IMR-90 (cell line): ENCODE data around the gene AZIN2.

Source experiments
- BHLHE40 ChIP-seq: fragments of 150-350 bp; IDR thresholded peaks from 2 replicates; pipeline ENCODE4 v1.6.1; 2016; ENCODE audit warnings: mild to moderate bottlenecking, low read depth, low read length
- CHD1 ChIP-seq: IDR thresholded peaks from 2 replicates; pipeline ENCODE4 v1.6.1; 2012; ENCODE audit warnings: low read depth, low read length, improper control_type of control experiment
- CTCF ChIP-seq: conservative IDR thresholded peaks from 2 replicates; pipeline ENCODE4 v1.5.1; 2012; ENCODE audit warnings: mild to moderate bottlenecking, low read depth, low read length, improper control_type of control experiment
- FOS ChIP-seq: fragments of 150-350 bp; IDR thresholded peaks from 2 replicates; pipeline ENCODE4 v1.6.1; 2016; ENCODE audit warnings: low read depth, low read length
- MXI1 ChIP-seq: IDR thresholded peaks from 2 replicates; pipeline ENCODE4 v1.6.1; 2012; ENCODE audit warnings: low read depth, mild to moderate bottlenecking, low read length, moderate library complexity, borderline replicate concordance
- POLR2A ChIP-seq: IDR thresholded peaks from 2 replicates; pipeline ENCODE4 v1.6.1; 2012; ENCODE audit warnings: mild to moderate bottlenecking, low read depth, low read length
- RAD21 ChIP-seq: IDR thresholded peaks from 2 replicates; pipeline ENCODE4 v1.6.1; 2012; ENCODE audit warnings: low read length, improper control_type of control experiment
- RCOR1 ChIP-seq: IDR thresholded peaks from 2 replicates; pipeline ENCODE4 v1.6.1; 2012; ENCODE audit warnings: mild to moderate bottlenecking, low read length, improper control_type of control experiment; ENCODE audit not compliant: insufficient replicate concordance
- SMC3 ChIP-seq: fragments of 150-350 bp; IDR thresholded peaks from 2 replicates; pipeline ENCODE4 v1.6.1; 2016; ENCODE audit warnings: low read depth, mild to moderate bottlenecking, antibody characterized with exemption, low read length, moderate library complexity
- TF ChIP-seq, protein P1 (sequence below): fragments of 150-350 bp; IDR thresholded peaks from 2 replicates; pipeline ENCODE4 v1.6.1; 2017; ENCODE audit warnings: mild to moderate bottlenecking, antibody characterized with exemption, low read length, low read depth
- TF ChIP-seq, protein P2 (sequence below): fragments of 150-350 bp; IDR thresholded peaks from 2 replicates; pipeline ENCODE4 v1.6.1; 2016; ENCODE audit warnings: low read depth, mild to moderate bottlenecking, low read length, moderate library complexity, borderline replicate concordance

DNA sequence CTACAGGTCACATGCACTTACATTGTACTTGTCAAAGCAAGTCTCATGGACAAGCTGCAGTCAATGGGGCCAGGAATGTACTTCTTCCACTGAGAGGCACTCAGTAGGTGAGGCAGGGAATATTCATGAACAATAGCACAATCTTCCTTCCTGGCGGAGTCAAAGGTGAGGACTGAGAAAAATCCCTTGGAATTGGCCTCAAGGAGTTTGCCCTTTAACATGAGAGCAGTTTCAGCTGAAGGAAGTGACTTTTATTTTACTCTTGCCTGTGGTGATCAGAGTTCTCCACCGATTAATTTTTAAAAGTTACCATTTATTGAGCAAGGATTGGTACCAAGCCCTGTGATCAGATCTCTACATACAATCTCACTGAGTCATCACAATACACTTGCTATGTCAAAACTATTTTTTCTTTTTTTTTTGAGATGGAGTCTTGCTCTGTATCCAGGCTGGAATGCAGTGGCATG, 33.1 kb upstream of the AZIN2 start:
- TF ChIP-seq RAD21, result no peak
- no peak for TF ChIP-seq RCOR1
- TF ChIP-seq CHD1, result no peak
- TF ChIP-seq MXI1, result no peak
- TF ChIP-seq SMC3, result no peak
- TF ChIP-seq, protein P1, sequence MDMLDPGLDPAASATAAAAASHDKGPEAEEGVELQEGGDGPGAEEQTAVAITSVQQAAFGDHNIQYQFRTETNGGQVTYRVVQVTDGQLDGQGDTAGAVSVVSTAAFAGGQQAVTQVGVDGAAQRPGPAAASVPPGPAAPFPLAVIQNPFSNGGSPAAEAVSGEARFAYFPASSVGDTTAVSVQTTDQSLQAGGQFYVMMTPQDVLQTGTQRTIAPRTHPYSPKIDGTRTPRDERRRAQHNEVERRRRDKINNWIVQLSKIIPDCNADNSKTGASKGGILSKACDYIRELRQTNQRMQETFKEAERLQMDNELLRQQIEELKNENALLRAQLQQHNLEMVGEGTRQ, result no peak
- TF ChIP-seq, protein P2, sequence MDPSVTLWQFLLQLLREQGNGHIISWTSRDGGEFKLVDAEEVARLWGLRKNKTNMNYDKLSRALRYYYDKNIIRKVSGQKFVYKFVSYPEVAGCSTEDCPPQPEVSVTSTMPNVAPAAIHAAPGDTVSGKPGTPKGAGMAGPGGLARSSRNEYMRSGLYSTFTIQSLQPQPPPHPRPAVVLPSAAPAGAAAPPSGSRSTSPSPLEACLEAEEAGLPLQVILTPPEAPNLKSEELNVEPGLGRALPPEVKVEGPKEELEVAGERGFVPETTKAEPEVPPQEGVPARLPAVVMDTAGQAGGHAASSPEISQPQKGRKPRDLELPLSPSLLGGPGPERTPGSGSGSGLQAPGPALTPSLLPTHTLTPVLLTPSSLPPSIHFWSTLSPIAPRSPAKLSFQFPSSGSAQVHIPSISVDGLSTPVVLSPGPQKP, result no peak
- no peak for TF ChIP-seq CTCF
- no peak for TF ChIP-seq FOS
- no peak for TF ChIP-seq POLR2A
- no peak for TF ChIP-seq BHLHE40
